GM13976 (cell line): Measurements from ENCODE around the gene TMEM135.

Experiments used
- DNase-seq: peaks from one replicate; pipeline ENCODE4 v3.0.0; 2012; ENCODE audit warnings: low spot score
- CTCF ChIP-seq: IDR thresholded peaks from 2 replicates; pipeline ENCODE4 v1.5.1; 2012; ENCODE audit warnings: borderline replicate concordance, mild to moderate bottlenecking; ENCODE audit not compliant: insufficient read depth; ENCODE audit errors: extremely low read depth, missing control alignments, control extremely low read depth
- in situ Hi-C: fragments of 300-500 bp; cut with MboI; formaldehyde crosslinking; loops from one replicate; pipeline ENCODE4 v1.12.0; 2022; ENCODE audit warnings: low sequenced_read_pairs, mixed read lengths, inconsistent platforms; ENCODE audit not compliant: unreplicated experiment

Gene TMEM135

GRCh38 chr11:87347854-87348253, 310.1 kb downstream of the TMEM135 start:
- in situ Hi-C loops, result no loop called here
- TF ChIP-seq CTCF, result no peak
- DNase-seq, result no peak

- no peak for TF ChIP-seq CTCF
- DNase-seq, result peak; percentile 19
- in situ Hi-C loops, result loop anchor here (10.0 to 25.0 kb wide), 2 partner anchors 63 to 1186 kb away; no protein-coding TSS in a partner anchor
Observed at GRCh38 chr11:87351676-87352075, 313.9 kb downstream of the TMEM135 start.

GRCh38 chr11:87352759-87353707, 315.3 kb downstream of the TMEM135 start:
- DNase-seq, result peak; percentile 82
- peak; percentile 96 for TF ChIP-seq CTCF
- in situ Hi-C loops, result loop anchor here (10.0 to 25.0 kb wide), 2 partner anchors 62 to 1184 kb away; no protein-coding TSS in a partner anchor

- TF ChIP-seq CTCF, result no peak
- DNase-seq, result no peak
- in situ Hi-C loops, result loop anchor here (10.0 to 25.0 kb wide), 2 partner anchors 61 to 1183 kb away; no protein-coding TSS in a partner anchor
Observed at GRCh38 chr11:87353771-87354345, 316.1 kb downstream of the TMEM135 start.

- no peak for DNase-seq
- in situ Hi-C loops, result loop anchor here (10.0 to 25.0 kb wide), 2 partner anchors 59 to 1182 kb away; no protein-coding TSS in a partner anchor
- TF ChIP-seq CTCF, result no peak
Observed at GRCh38 chr11:87355596-87355995, 317.9 kb downstream of the TMEM135 start.

- no peak for TF ChIP-seq CTCF
- DNase-seq, result no peak
- in situ Hi-C loops, result loop anchor here (10.0 to 25.0 kb wide), 2 partner anchors 58 to 1181 kb away; no protein-coding TSS in a partner anchor
Observed at GRCh38 chr11:87356428-87356827, 318.7 kb downstream of the TMEM135 start.
